Measurements from ENCODE around the gene MEGF11. TPM values are rescaled to one million over a fixed set of nuclear protein-coding genes. Genes with fewer than 3 reads are reported as not detected.

Gene MEGF11
- not detected in 2 replicates for total RNA-seq

GRCh38 chr15:66253418-66254088 lies at the start of gene MEGF11:
MEGF11 (minus strand) TSS chr15:66253750; CDS start chr15:66128403, 125,347 bp downstream.

GRCh38 chr15:66293419-66294156 lies 40.0 kb upstream of the MEGF11 start, which contains the start of gene DIS3L:
DIS3L (plus strand) TSS chr15:66293568; CDS start chr15:66293597, 29 bp downstream.

GRCh38 chr15:65869126-65869953 lies 384.2 kb downstream of the MEGF11 start, which contains the start of gene RAB11A:
RAB11A (plus strand) TSS chr15:65869491; CDS start chr15:65869586, 95 bp downstream.

Other genes starting within 250 kb of the MEGF11 start
- 18.6 TPM in 2 replicates for gene DIS3L, start 39.8 kb upstream of the MEGF11 start, total RNA-seq
- 2.9 and 5.4 TPM in 2 replicates for gene TIPIN, start 102.9 kb upstream of the MEGF11 start, total RNA-seq
- gene MAP2K1, start 133.2 kb upstream of the MEGF11 start, total RNA-seq = 56.9 and 82.9 TPM in 2 replicates
- gene SNAPC5, start 244.0 kb upstream of the MEGF11 start, total RNA-seq = 11.7 and 17.0 TPM in 2 replicates

Data from cardiac atrium fibroblast (primary cell).